Hindlimb muscle (tissue), 1 donor: ENCODE data around the gene RIPPLY3. TPM values are rescaled to one million over a fixed set of nuclear protein-coding genes. Genes with fewer than 3 reads are reported as not detected.
A peak's percentile ranks its signal among the peaks of the same experiment; 100 is the strongest.
"Not testable (repeated sequence)": the region's sequence is repeated elsewhere in the genome, so short reads cannot be mapped to it uniquely, and the experiment has no call there.

Source experiments
- DNase-seq: peaks from one replicate; pipeline ENCODE4 v3.0.0-alpha.2; 2013
- polyA plus RNA-seq: library from polyadenylated mRNA; unstranded; fragments of 120-200 nt; gene quantifications from one replicate; pipeline ENCODE4 v1.2.1, GENCODE V29; 2013; ENCODE audit not compliant: insufficient read length

RIPPLY3 gene
- polyA plus RNA-seq, 1 donor = 0.17 TPM

DNA sequence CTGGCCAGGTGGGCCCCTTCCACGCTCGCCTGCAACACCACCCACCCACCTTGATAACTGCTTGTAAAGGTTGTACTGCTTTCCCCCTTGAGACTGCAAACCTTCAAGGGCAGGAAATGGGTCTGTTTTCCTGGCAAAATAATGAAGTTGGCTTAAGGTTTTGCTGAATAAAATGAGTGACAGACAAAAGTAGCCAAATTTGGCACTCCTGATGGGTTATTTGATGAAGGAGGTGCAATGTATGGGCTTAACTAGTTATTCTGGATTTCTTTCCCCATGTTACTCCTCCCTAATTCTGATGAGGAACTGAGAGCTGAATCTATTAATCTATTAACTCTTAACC lies 25.5 kb upstream of the RIPPLY3 start:
- DNase-seq = no peak

DNA sequence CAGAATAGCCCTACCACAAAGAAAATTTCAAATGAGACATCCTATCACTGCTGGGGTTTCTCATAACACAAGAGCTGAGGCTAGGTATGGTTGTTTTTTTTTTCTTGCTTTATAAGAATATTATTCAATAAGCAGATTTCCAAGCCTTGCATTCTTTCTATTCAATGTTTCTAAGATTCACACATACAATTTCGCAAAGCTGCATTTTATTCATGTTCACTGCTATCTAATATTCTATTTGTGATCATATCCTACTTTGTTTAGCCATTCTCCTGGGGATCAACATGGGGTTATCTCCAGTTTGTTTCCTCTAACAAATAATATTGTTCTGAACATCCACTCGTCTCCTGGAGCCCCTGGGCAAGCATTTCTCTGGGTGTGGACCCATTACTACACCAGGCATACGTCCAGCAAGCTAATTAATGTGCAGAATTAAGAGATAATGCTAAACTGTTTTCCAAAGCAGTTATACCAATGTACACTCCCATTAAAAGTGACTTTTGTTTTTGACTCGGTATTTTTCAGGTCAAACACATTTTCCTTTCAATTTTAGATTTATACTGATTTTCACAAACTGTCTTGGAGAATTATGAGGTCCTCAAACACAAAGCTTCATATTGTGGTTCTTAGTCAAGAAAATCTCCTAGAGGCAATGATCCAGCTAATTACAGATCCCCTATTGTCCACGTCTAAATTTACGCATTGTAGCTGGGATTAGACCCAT lies 24.4 kb upstream of the RIPPLY3 start:
- no peak for DNase-seq

DNA sequence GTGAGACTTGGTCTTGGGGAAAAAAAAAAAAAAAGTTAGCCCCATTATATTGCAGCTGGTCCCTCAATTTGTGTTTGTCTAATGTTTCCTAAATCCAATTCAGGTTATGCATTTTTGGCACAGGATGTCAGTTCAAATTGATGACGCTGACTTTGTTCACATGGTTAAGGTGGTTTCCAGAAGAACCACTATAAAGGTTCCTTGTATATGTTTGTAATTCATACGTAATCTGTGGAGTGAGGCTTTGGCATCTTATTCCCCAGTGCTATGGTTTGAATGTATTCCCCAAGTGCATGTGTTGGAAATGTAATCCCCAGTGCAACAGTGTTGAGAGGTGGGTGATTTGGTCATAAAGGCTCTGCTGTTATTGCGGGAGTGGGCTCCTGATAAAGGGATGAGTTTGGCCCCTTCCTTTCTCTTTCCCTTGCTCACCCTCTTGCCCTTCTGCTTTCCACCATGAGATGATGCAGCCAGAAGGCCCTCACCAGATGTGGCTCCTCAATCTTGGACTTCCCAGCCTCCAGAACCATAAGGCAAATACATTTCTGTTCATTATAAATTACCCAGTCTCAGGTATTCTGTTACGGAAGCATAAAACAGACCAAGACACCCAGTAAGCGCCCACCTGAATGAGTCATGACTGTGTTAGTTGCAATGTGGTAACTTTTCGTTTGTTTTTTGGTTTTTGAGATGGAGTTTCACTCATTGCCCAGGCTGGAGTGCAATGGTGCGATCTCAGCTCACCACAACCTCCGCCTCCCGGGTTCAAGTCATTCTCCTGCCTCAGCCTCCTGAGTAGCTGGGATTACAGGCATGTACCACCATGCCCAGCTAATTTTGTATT lies 20.5 kb upstream of the RIPPLY3 start:
- DNase-seq = no peak

DNA sequence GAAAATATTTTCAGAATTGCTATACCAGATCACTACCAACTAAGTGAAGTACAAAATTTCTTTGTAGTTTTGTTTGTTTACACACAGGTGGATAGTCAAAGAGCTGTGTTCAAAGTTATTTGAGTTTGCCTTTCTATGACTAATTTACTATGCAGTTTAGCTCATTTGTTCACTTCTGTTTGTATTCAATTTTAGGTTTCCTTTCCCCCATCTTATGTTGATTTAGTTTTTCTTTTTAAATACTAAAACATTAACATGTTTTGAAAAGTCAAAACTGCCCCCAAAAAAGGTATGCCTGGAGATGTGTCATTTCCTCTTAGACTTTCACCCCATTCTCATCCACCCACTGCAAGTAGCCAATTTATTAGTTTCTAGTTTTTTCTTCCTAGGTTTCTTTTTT lies 18.7 kb upstream of the RIPPLY3 start:
- no peak for DNase-seq

DNA sequence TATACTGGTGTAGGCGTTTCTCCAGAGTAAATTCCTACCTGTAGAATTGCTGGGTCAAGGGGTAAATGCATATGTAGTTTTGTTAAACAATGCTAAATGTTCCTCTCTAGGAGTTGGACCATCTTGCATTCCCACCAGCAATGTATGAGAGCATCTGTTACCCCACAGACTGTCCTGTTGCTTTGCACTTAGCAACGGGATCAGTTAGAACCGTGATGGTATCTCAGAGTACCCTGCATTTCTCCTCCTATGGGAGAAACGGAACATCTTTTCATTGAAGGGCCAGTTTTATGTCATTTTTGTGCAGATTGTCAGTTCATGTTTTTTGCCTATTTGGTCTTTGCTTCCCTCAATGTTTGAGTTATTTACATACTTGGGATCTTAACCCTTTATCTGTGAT lies 18.0 kb upstream of the RIPPLY3 start:
- no peak for DNase-seq

DNA sequence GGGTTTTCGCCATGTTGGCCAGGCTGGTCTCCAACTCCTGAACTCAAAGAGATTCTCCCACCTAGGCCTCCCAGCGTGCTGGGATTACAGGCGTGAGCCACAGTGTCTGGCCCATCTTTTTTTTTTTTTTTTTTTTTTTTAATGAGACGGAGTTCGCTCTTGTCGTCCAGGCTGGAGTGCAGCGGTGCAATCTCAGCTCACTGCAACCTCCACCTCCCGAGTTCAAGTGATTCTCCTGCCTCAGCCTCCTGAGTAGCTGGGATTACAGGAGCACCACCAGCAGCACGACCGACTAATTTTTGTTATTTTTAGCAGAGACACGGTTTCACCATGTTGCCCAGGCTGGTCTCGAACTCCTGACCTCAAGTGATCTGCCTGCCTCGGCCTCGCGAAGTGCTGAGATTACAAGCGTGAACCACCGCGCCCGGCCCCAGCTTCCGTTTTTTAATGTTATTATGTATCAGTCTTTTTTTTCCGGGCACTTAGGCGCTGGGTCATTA lies 17.3 kb upstream of the RIPPLY3 start:
- DNase-seq = not testable (repeated sequence)

DNA sequence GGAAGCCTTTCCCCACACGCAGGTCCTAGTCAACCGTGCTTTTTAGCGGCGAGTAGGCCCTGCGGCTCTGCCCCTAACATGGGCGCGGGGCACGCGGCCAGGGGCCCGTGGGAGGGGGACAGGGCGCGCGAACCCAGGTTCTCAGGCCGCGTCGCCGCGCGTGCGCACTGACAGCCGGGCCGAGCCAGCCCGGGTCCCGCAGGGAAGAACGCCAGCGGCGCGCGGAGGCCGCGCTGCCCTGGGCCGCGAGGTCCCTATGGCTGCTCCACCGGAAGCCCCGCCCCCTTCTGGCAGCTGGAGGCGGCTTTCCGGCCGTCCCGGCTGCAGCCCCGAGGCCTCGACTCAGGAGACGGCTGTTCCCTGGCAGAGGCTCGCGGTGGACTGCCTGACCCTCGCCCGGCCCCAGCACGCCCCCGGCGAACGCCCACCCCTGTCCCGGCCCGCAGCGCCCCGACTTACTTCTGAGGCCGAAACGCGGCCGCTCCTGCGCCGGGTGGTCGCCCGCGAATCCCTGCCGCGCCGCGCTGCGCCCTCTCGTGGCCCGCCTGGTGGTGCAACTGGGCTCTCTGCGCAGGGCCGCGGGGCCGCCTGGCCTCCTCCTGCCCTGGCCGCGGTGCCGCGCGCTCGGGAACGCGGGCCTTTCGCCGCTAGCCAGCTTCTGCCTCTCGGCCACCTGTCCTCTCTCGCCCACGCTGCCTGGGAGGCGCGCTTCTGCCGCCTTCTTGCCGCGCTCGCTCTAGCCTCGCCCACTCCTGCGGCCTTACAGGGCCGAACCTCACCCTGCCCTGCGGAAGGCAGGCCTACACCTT lies 16.6 kb upstream of the RIPPLY3 start:
- peak; percentile 95 for DNase-seq

DNA sequence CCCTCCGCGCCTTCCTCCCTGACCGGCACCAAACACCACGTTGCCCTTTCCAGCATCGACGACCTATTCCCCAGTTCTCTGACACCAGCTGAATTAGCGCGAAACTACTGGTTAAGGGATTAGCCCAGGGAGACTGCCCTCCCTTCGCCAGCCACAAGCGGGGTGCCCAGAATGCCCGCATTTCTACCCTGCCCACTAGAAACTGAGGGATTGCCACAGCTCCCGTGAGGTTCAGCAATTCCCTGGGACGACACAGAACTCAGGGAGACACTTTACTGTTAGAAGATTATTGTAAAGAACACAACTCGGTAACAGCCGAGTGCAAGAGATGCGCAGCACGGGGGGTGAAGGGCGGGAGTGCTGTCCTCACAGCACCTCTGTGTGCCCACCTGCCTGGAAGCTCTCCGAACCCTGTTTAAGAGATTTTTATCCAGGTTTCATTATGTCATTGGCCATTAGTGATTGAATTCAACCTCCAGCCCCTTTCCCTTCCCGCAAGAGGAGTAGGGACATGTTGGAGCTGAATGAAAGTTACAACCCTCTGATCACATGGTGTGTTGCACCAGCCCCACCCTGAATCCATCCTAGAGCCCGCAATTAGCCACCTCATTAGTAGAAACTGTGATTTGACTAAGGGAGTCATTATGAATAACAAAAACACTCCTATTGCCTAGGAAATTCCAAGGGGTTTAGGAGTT lies 15.8 kb upstream of the RIPPLY3 start:
- DNase-seq = no peak

DNA sequence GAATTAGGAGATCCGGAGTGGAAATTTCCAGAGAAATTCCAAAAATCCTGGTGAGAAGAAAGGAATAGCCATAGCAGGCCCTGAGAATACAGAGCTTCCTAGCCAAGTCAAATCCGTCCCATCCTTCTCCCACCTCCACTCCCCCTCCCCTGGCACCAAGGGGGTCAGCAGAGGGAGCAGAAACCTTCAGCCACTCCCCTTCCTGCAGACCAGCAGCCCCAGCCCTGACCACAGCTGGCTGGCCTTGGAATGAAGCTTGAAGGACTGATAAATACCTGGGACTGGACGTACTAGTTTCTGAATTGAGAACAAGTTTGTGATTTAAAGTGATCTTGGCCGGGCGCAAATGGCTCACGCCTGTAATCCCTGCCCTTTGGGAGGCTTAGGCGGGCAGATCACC lies 13.8 kb upstream of the RIPPLY3 start:
- no peak for DNase-seq

DNA sequence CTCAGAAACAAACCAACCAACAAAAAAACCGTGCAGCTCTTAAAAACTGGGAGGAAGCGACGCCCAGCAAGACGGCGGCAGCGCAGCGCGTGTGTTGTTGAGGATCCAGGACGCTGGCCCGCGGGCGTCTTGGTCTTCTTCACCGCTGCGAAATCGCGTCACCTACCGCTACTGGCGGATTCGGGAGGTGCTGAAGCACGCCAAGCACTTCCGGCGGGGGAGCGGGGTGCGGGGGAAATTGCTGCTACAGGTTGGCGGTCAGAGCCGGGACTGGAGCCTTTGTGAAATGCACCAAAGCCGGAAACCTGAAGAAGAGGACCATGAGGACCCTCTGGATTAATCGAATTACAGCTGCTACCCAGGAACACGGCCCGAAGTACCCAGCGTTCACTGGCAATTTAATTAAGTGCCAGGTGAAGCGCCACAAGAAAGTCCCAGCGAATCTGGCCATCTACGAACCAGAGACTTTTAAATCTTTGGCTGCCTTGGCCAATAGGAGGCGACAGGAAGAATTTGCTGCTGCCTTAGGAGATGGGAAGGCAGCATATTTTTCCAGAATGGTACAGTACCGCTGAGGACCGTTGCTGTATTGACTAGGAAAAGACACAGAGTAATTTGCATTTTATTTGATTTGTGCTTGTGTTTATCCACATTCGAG lies 11.9 kb upstream of the RIPPLY3 start:
- DNase-seq = no peak

DNA sequence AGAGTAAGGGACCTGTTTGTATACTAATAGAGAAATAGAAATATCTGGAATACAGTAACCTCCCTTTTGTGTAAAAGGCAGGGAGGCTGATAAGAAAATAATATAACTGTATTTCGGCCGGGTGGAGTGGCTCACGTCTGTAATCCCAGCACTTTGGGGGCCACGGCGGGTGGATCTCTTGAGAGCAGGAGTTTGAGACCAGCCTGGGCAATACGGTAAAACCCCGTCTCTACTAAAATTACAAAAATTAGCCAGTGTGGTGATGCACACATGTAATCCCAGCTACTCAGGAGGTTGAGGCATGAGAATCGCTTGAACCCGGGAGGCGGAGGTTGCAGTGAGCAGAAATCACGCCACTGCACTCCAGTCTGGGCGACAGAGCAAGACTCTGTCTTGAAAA lies 11.2 kb upstream of the RIPPLY3 start:
- not testable (repeated sequence) for DNase-seq

DNA sequence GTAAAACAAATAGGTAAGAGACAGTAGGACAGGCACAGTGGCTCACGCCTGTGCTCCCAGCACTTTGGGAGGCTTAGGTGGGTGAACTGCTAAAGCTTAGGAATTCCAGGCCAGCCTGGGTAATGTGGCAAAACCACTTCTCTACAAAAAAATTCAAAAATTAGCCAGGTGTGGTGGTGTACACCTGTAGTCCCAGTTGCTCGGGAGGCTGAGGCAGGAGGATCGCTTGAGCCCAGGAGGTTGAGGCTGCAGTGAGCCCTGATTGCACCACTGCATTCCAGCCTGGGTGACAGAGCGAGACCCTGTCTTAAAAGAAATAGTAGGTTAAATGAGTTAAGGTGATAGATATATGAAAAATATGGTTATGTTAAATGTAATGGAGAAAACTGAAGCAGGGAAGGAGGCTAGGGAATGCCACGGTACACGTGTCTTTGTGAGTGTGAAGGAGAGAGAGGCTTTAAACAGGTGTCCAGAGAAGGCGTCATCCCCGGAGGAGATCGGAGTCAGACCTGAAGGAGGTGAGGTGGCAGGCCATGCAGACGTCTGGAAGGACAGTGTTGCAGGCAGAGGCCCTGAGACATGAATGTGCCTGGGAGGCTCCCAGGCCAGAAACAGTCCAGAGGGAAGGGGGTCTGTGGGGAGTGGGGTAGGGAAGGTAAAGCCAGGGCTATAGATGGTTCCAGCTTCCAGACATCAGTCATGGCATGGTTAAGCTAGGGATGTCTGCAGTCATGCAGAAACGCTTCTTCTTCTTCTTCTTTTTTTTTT lies 7.2 kb upstream of the RIPPLY3 start:
- no peak for DNase-seq

DNA sequence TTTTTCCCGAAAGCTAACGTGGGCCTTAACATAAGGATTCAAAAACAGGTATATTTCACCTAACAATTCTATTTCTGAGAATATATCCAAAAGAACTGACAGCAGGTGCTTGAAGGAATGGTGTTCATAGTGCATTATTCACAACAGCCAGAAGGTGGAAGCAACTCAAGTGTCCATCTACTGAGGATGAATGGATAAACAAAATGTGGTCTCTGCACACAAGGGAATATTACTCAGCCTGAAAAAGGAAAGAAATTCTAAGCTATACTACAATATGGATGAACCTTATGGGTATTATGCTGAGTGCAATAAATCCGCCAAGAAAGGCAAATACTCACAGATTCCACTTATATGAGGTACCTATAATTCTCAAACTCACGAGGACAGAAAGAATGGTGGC lies 6.1 kb upstream of the RIPPLY3 start:
- DNase-seq = no peak

DNA sequence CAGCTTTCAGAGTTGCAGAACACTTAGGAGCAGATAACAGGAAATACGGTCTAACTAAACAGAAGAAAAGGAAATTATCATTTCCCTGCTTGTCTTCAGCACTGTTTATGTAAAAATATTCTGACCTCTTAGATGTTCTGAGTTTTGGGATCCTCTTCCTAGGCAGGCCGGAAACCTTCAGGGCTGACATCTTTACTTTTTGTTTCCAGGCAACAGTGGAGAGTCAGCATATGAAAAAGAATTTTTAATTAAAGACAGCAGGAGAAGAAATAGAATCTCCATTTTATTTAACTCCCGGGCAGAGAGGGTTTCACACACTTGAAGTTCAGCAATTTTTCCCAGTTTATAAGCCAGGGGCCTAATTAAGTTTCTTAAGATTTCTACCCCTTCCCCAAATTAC lies 5.1 kb upstream of the RIPPLY3 start:
- DNase-seq = no peak

DNA sequence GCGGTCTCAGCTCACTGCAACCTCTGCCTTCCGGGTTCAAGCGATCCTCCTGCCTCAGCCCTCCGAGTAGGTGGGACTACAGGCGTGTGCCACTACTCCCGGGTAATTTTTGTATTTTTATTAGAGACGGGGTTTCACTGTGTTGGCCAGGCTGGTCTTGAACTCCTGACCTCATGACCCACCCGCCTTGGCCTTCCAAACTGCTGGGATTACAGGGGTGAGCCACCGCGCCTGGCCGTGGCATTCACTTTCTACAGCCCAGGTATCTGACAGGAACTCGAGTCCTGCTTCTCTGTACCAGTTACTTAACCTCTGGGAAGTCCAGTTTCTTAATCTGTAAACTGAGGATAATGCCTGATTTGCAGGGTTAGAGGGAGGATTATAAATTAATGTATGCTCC lies 3.7 kb upstream of the RIPPLY3 start:
- DNase-seq = not testable (repeated sequence)

DNA sequence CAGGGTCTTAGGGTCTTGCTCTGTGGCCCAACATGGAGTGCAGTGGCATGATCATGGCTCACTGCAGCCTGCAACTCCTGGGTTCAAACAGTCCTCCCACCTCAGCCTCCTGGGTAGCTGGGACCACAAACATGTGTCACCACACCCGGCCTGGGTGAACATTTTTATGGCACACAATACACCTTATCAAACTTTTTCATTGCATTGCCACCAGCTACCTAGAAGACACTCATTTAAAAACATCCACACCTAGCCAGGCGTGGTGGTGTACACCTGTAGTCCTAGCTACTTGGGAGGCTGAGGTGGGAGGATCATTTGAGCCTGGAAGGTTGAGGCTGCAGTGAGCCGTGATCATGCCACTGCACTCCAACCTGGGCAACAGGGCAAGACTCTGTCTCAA lies 2.6 kb upstream of the RIPPLY3 start:
- DNase-seq = not testable (repeated sequence)

DNA sequence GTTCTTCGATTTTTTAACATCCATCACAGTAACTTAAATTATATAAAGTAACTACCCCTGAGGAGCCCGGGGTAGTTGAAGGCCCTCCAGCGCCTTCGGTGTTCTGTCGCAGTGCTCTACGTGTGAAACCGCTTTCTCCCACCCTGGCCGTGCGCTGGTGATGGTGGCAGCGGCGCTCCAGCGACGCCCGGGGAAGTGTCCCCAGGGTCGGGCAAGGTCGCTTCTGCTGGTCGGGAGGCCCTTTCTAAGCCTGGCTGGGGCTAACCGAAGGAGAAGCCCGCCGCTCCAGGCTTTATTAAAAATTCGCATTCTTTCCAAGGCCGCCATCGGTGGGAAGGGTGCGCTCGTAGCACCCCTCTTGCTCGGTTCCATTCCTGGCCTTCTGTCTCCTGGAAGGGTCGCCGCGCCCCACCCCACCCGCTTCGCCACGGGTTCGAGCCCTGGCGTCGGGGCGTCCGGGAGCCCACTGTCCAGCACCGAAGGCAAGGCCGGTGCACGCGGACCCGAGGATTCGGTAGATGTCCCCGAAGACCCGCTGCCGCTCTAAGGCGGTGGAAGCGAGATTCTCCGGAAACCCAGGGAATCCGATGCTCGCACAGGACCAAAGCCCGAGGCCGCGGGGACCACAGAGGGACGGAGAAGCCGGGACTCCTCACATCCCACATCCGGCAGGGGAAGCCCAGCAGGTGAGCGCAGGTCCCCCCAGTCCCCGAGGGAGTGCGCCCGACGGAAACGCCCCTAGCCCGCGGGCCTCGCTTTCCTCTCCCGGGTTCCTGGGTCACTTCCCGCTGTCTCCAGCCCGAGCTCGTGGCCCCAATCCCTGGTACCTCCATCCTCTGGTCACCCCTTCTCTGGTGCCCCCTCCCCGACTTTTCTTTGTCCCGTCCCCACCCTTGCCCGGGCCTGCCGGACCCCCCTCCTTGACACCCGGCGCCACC lies 685 bp upstream of the RIPPLY3 start:
- no peak for DNase-seq

DNA sequence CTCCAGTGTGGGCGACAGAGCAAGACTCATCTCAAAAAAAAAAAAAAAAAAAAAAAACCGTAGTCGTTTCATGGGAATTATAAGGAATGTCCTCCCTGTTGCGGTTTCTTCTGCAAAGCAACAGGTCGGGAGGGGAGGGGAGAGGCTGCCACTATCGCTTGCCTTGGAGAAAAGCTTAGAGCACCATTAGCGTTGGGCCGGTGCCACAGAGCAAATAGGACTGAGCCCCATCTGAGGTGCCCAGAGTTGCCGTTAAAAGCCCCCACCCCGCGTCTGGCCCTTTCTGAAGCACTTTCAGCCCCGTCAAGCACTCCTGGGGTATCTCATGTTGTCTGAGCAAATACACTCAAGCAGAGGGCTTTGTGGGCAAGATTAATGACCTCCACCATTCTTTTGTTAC lies 2.2 kb downstream of the RIPPLY3 start:
- no peak for DNase-seq

DNA sequence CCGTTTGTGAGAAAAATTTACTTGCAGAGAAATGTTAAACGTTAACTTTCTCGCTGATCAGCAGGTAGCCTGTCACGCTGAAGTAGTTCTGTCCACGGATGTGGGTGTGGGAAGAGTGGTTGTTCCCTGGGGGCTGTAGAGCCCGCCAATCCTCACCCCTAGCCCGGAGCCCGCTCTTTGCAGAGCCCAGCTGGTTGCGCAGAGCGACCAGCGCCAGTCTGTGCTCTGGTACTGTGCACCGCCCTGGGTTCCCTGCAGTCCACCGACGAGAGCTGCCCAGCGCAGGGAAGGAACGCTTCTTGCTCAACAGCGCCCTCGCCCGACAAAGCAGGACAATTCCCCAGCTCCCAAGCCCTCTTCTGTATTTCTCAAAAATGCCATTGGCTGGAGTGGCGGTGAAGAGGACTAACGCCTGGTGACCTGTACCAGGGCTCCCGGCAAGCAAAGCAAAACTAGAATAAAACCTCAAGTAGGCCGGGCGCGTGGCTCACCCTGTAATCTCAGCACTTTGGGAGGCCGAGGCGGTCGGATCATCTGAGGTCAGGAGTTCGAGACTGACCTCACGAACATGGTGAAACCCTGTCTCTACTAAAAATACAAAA lies 3.3 kb downstream of the RIPPLY3 start:
- DNase-seq = peak; percentile 59
